Measurements from ENCODE around the gene NDUFS6.

The NDUFS6 gene

GRCh38 chr5:1831677-1832313 lies 30.6 kb downstream of the NDUFS6 start:
- no peak for DNase-seq (ENCODE audit: low read depth)
- no peak overlapping the region for H3K4me3 ChIP-seq (ENCODE audit: low read depth, low read length)
- no peak for TF ChIP-seq CTCF (conservative IDR thresholded peaks at IDR 0.05; ENCODE audit: low read depth, low read length)

- no peak overlapping the region for H3K4me3 ChIP-seq (ENCODE audit: low read depth, low read length)
- no peak for DNase-seq (ENCODE audit: low read depth)
- no peak for TF ChIP-seq CTCF (conservative IDR thresholded peaks at IDR 0.05; ENCODE audit: low read depth, low read length)
Measured at GRCh38 chr5:1832511-1833250, 31.5 kb downstream of the NDUFS6 start.

GRCh38 chr5:1833264-1834021 lies 32.2 kb downstream of the NDUFS6 start:
- DNase-seq (ENCODE audit: low read depth): no peak
- H3K4me3 ChIP-seq (ENCODE audit: low read depth, low read length): no peak overlapping the region
- TF ChIP-seq CTCF (conservative IDR thresholded peaks at IDR 0.05; ENCODE audit: low read depth, low read length): no peak

- DNase-seq (ENCODE audit: low read depth): no peak
- no peak overlapping the region for H3K4me3 ChIP-seq (ENCODE audit: low read depth, low read length)
- TF ChIP-seq CTCF (conservative IDR thresholded peaks at IDR 0.05; ENCODE audit: low read depth, low read length): no peak
Measured at GRCh38 chr5:1834022-1834551, 32.9 kb downstream of the NDUFS6 start.

DNA sequence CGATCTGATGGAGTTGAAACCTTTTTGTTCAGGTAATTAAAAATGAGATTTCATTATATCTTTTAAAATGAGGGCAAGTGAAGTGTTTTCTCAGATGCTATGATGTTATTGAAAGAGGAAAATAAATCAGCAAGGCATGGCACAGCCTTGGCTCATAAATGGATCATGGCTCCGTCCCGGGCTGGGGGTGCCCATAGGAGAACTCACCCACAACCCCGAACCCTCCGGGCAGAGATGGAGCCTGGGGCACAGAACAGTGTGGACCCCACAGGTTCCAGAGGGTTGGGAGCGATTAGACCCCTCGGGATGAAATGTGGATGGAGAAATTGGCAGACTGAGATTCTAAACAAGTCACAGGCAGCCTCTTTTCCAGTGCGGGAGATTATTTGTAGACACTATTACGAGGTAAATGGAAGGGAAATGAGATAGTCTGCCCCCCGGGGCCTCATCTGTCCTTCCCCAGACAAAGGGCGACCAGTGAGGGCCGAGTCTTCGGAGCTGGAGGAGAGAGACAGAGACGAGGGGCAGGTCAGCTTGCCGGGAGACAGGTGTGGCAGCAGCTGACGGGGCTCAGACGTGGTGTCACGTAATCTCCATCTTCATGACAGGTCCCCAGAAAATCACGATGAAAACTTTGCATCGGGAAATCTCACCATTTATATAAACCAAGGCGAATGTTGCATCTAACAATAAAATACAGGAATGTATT lies 33.7 kb downstream of the NDUFS6 start:
- TF ChIP-seq CTCF (conservative IDR thresholded peaks at IDR 0.05; ENCODE audit: low read depth, low read length): no peak
- DNase-seq (ENCODE audit: low read depth): no peak
- H3K4me3 ChIP-seq (ENCODE audit: low read depth, low read length): no peak overlapping the region

DNA sequence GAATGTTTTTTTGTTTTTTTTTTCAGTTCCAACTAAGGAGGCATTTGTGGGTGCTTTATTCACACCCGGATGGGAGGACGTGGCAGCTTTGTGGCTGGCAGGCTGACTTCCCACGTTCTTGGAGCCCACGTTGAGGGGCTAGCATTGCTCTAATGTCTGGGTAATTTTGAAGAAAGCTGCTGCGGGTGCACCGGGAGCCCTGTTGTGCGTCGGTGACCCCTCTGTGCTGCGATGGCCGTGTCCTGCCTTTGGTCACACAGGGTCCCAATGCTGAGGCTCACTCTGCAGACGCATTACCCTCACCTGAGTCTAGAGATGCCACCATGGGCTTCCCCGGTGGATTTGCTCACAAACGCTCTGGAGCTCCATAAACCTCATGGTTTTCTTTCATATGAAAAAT lies 34.2 kb downstream of the NDUFS6 start:
- no peak for DNase-seq (ENCODE audit: low read depth)
- TF ChIP-seq CTCF (conservative IDR thresholded peaks at IDR 0.05; ENCODE audit: low read depth, low read length): no peak
- H3K4me3 ChIP-seq (ENCODE audit: low read depth, low read length): no peak overlapping the region
